MM.1S (cell line): ENCODE measurements around the gene RGS16.

Experiments used
- DNase-seq: peaks from one replicate; pipeline ENCODE4 v3.0.0-alpha.2; 2015
- H2AFZ ChIP-seq: fragments of 300-600 bp; sonication (generic); 2 replicates; pipeline ENCODE4 v1.6.0; 2016; ENCODE audit warnings: antibody characterized with exemption, low read length
- H3F3A ChIP-seq: fragments of 300-600 bp; sonication (generic); 2 replicates; pipeline ENCODE4 v1.6.1; 2016; ENCODE audit warnings: mild to moderate bottlenecking, antibody characterized with exemption, low read length, moderate library complexity, mixed read lengths; ENCODE audit not compliant: insufficient read depth
- H3K27ac ChIP-seq: fragments of 300-600 bp; sonication (generic); 2 replicates; pipeline ENCODE4 v1.5.1; 2016; ENCODE audit warnings: mild to moderate bottlenecking, low read length
- H3K27me3 ChIP-seq: fragments of 300-600 bp; sonication (generic); replicated peaks from 2 replicates; pipeline ENCODE4 v1.6.0; 2016; ENCODE audit warnings: low read length; ENCODE audit not compliant: insufficient read depth
- H3K36me3 ChIP-seq: fragments of 300-600 bp; sonication (generic); replicated peaks from 2 replicates; pipeline ENCODE4 v1.6.1; 2016; ENCODE audit warnings: mild to moderate bottlenecking, low read length, mixed read lengths; ENCODE audit not compliant: insufficient read depth
- H3K4me1 ChIP-seq: fragments of 300-600 bp; sonication (generic); 2 replicates; pipeline ENCODE4 v1.6.1; 2016; ENCODE audit warnings: low read length, mixed read lengths
- H3K4me2 ChIP-seq: fragments of 300-600 bp; sonication (generic); 2 replicates; pipeline ENCODE4 v1.6.0; 2016; ENCODE audit warnings: low read depth, low read length
- H3K4me3 ChIP-seq: fragments of 300-600 bp; sonication (generic); 2 replicates; pipeline ENCODE4 v1.5.1; 2016; ENCODE audit warnings: low read length, mixed read lengths
- H3K79me2 ChIP-seq: fragments of 300-600 bp; sonication (generic); 2 replicates; pipeline ENCODE4 v1.6.1; 2016; ENCODE audit warnings: mixed run types, low read length, mixed read lengths
- H3K9ac ChIP-seq: fragments of 300-600 bp; sonication (generic); 2 replicates; pipeline ENCODE4 v1.6.1; 2016; ENCODE audit warnings: low read length, mixed read lengths
- H3K9me2 ChIP-seq: fragments of 300-600 bp; sonication (generic); replicated peaks from 2 replicates; pipeline ENCODE4 v1.6.1; 2016; ENCODE audit warnings: mild to moderate bottlenecking, low read length, mixed read lengths; ENCODE audit not compliant: insufficient read depth
- H3K9me3 ChIP-seq: fragments of 300-600 bp; sonication (generic); replicated peaks from 2 replicates; pipeline ENCODE4 v1.6.1; 2016; ENCODE audit warnings: mild to moderate bottlenecking, low read length, mixed read lengths; ENCODE audit not compliant: insufficient read depth
- H4K20me1 ChIP-seq: fragments of 300-600 bp; sonication (generic); 2 replicates; pipeline ENCODE4 v1.6.1; 2016; ENCODE audit warnings: mild to moderate bottlenecking, low read length, moderate library complexity, mixed read lengths; ENCODE audit not compliant: insufficient read depth
- EZH2 ChIP-seq: fragments of 300-600 bp; sonication (generic); optimal IDR thresholded peaks from 2 replicates; pipeline ENCODE3; 2017; ENCODE audit warnings: low read depth, mild to moderate bottlenecking, antibody characterized with exemption, low read length, mixed read lengths
- EZH2phosphoT487 ChIP-seq: fragments of 300-600 bp; sonication (generic); IDR thresholded peaks from 2 replicates; pipeline ENCODE4 v1.6.1; 2018; ENCODE audit warnings: antibody characterized with exemption, low read length
- TF ChIP-seq, protein P1 (sequence below): fragments of 300-600 bp; sonication (generic); IDR thresholded peaks from 2 replicates; pipeline ENCODE4 v1.5.1; 2016; ENCODE audit warnings: antibody characterized with exemption, low read length, mixed read lengths

The RGS16 gene

DNA sequence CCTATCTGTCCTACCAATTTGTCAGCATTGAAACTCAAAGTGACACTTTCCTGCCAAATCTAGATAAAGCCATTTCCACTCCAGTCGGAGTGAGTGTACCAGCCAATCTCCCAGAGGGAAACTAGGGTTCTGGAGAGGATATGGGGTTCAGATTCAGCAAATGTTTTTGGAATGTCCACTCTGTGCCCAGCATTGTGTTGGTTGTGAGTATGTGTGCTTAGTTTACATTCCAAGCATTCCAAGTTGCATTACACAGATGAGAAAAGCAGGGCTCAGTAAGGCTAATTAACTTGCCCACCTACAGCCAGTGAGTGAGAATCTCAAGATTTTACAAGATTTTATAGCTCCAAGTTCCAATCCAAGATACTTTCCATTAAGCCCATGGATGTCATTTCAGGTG, 26.4 kb upstream of the RGS16 start:
- no peaks in the 10 kb centered on the region for H3K9me2 ChIP-seq
- peaks cover 14% of the 10 kb centered on the region for H3K4me1 ChIP-seq
- no peak for DNase-seq
- TF ChIP-seq, protein P1, sequence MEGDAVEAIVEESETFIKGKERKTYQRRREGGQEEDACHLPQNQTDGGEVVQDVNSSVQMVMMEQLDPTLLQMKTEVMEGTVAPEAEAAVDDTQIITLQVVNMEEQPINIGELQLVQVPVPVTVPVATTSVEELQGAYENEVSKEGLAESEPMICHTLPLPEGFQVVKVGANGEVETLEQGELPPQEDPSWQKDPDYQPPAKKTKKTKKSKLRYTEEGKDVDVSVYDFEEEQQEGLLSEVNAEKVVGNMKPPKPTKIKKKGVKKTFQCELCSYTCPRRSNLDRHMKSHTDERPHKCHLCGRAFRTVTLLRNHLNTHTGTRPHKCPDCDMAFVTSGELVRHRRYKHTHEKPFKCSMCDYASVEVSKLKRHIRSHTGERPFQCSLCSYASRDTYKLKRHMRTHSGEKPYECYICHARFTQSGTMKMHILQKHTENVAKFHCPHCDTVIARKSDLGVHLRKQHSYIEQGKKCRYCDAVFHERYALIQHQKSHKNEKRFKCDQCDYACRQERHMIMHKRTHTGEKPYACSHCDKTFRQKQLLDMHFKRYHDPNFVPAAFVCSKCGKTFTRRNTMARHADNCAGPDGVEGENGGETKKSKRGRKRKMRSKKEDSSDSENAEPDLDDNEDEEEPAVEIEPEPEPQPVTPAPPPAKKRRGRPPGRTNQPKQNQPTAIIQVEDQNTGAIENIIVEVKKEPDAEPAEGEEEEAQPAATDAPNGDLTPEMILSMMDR, result no peak
- TF ChIP-seq EZH2phosphoT487 (no peak), EZH2 (no peak)
- no peaks in the 10 kb centered on the region for H3K27me3 ChIP-seq
- no peak overlapping the region for H2AFZ ChIP-seq
- no peak overlapping the region for H3K27ac ChIP-seq
- no peaks in the 10 kb centered on the region for H3K79me2 ChIP-seq
- H3K4me2 ChIP-seq, result no peak overlapping the region
- H4K20me1 ChIP-seq, result no peaks in the 10 kb centered on the region
- no peaks in the 10 kb centered on the region for H3F3A ChIP-seq
- no peaks in the 10 kb centered on the region for H3K36me3 ChIP-seq
- H3K9ac ChIP-seq, result no peak overlapping the region
- no peaks in the 10 kb centered on the region for H3K9me3 ChIP-seq
- H3K4me3 ChIP-seq, result no peak overlapping the region

DNA sequence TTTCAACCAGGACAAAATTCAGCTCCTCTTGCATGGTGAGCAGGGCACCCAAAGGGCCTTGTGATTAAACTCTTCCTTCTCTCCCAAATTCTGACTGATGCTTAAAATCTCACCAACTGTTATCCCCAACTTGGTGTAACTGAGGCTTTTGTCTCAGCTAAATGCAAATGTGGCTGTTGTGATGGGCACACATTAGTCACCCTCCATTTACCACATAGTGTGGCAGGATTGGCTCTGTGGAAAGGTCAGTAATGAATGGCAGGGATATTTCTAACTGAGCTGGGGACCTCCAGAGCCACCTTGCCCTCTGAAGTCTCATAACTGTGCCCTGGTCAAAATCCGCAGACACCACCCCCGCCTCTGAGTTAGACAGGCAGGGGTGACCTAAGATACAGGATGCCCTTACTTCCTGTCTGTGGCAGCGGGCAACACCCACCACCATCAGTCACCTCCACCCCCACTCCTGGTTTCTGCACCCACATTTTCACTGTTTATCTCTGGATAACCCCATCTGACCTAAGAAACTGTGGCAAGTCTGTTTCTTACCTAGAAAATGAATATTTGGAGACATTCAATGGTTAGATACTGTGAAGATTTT, 25.4 kb upstream of the RGS16 start:
- peaks cover 15% of the 10 kb centered on the region for H3K4me1 ChIP-seq
- H3K4me2 ChIP-seq, result no peak overlapping the region
- H3K9ac ChIP-seq, result no peak overlapping the region
- TF ChIP-seq EZH2 (no peak), EZH2phosphoT487 (no peak)
- TF ChIP-seq, protein P1, result no peak
- no peaks in the 10 kb centered on the region for H3K36me3 ChIP-seq
- no peaks in the 10 kb centered on the region for H4K20me1 ChIP-seq
- no peaks in the 10 kb centered on the region for H3K79me2 ChIP-seq
- no peaks in the 10 kb centered on the region for H3K27me3 ChIP-seq
- no peaks in the 10 kb centered on the region for H3F3A ChIP-seq
- no peak overlapping the region for H3K4me3 ChIP-seq
- H3K9me3 ChIP-seq, result no peaks in the 10 kb centered on the region
- DNase-seq, result no peak
- H3K27ac ChIP-seq, result no peak overlapping the region
- no peak overlapping the region for H2AFZ ChIP-seq
- no peaks in the 10 kb centered on the region for H3K9me2 ChIP-seq

DNA sequence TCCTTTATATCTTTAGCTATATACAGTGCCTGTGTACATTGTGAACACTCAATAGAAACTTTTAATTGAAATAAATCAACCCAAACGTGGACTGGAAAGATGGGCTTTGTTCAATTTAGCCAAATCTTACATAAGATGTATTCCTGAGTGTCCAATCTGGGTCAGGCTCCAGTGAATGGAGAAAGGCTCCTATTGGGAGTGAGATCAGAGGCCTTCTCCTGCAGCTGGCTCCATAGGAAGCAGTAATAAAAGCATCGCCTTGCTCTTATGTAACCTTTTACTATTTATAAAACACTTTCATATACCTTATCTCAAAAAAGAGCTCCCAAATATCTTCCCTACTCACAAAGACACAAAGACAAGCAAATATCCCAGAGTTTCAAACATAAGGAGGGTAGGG, 24.9 kb upstream of the RGS16 start:
- no peak for DNase-seq
- Histone ChIP-seq H2AFZ (no peak overlapping the region), H3K4me3 (no peak overlapping the region), H4K20me1 (no peaks in the 10 kb centered on the region), H3K9ac (no peak overlapping the region), H3K27ac (no peak overlapping the region), H3K79me2 (no peaks in the 10 kb centered on the region), H3K4me1 (peaks cover 15% of the 10 kb centered on the region), H3F3A (no peaks in the 10 kb centered on the region), H3K9me2 (no peaks in the 10 kb centered on the region), H3K4me2 (no peak overlapping the region), H3K9me3 (no peaks in the 10 kb centered on the region), H3K27me3 (no peaks in the 10 kb centered on the region), H3K36me3 (no peaks in the 10 kb centered on the region)
- TF ChIP-seq EZH2phosphoT487 (no peak), EZH2 (no peak)
- TF ChIP-seq, protein P1, result no peak
